OCI-LY7 (cell line): Measurements from ENCODE around the gene SIX1. TPM values are rescaled to one million over a fixed set of nuclear protein-coding genes. Genes with fewer than 3 reads are reported as not detected.

Experiments
- BruUV-seq: library from RNA; stranded (reverse); fragments of 400-500 nt; replicated peaks from 2 replicates; lab custom pipeline; 2021; lab: Mats Ljungman, UMichigan
- CTCF ChIA-PET: fragments of 300-600 bp; sonication (Branson Sonifier 250); formaldehyde crosslinking; loops from one replicate; lab custom pipeline; 2022; ENCODE audit warnings: antibody characterized with exemption; ENCODE audit not compliant: unreplicated experiment; lab: Charles Lee
- POLR2A ChIA-PET: fragments of 300-600 bp; sonication (Branson Sonifier 250); formaldehyde crosslinking; loops from one replicate; lab custom pipeline; 2022; ENCODE audit warnings: antibody characterized with exemption; lab: Charles Lee
- DNase-seq: peaks from one replicate; pipeline ENCODE4 v3.0.0-alpha.2; 2015; ENCODE audit warnings: low spot score
- H2AFZ ChIP-seq: fragments of 200-600 bp; sonication (generic), shearing (Covaris generic); 2 replicates; pipeline ENCODE4 v1.6.1; 2014; ENCODE audit warnings: mild to moderate bottlenecking, antibody characterized with exemption, low read length, moderate library complexity
- H3K27ac ChIP-seq: fragments of 200-600 bp; sonication (generic); 2 replicates; pipeline ENCODE4 v1.5.1; 2014; ENCODE audit warnings: mixed run types, low read depth, mild to moderate bottlenecking, moderate library complexity, low read length, inconsistent platforms; ENCODE audit not compliant: poor library complexity, severe bottlenecking
- H3K36me3 ChIP-seq: fragments of 200-600 bp; sonication (generic); 2 replicates; pipeline ENCODE4 v1.6.1; 2014; ENCODE audit warnings: mild to moderate bottlenecking, antibody characterized with exemption, low read length, moderate library complexity, mixed read lengths; ENCODE audit not compliant: insufficient read depth
- H3K4me1 ChIP-seq: fragments of 200-600 bp; sonication (generic); 2 replicates; pipeline ENCODE4 v1.5.1; 2014; ENCODE audit warnings: mild to moderate bottlenecking, low read length; ENCODE audit not compliant: insufficient read depth, poor library complexity, severe bottlenecking
- H3K4me2 ChIP-seq: fragments of 200-600 bp; sonication (generic); 2 replicates; pipeline ENCODE4 v1.6.1; 2014; ENCODE audit warnings: mild to moderate bottlenecking, low read length
- H3K4me3 ChIP-seq: fragments of 200-600 bp; sonication (generic); 2 replicates; pipeline ENCODE4 v1.5.1; 2014; ENCODE audit warnings: mild to moderate bottlenecking, low read depth, low read length; ENCODE audit not compliant: poor library complexity, severe bottlenecking
- H3K79me2 ChIP-seq: fragments of 200-600 bp; sonication (generic); 2 replicates; pipeline ENCODE4 v1.6.1; 2016; ENCODE audit warnings: low read depth, mild to moderate bottlenecking, low read length, moderate library complexity, mixed read lengths; ENCODE audit not compliant: insufficient read depth
- H3K9me2 ChIP-seq: fragments of 200-600 bp; sonication (generic); 2 replicates; pipeline ENCODE4 v1.6.1; 2016; ENCODE audit warnings: mild to moderate bottlenecking, low read length, mixed read lengths; ENCODE audit not compliant: insufficient read depth
- H3K9me3 ChIP-seq: fragments of 200-600 bp; sonication (generic); 2 replicates; pipeline ENCODE4 v1.6.1; 2014; ENCODE audit warnings: mild to moderate bottlenecking, mixed run types, low read length, mixed read lengths
- H4K20me1 ChIP-seq: fragments of 200-600 bp; sonication (generic); 2 replicates; pipeline ENCODE4 v1.6.1; 2014; ENCODE audit warnings: mild to moderate bottlenecking, antibody characterized with exemption, low read length, moderate library complexity, mixed read lengths; ENCODE audit not compliant: insufficient read depth
- EZH2phosphoT487 ChIP-seq: fragments of 200-600 bp; sonication (generic); IDR thresholded peaks from 2 replicates; pipeline ENCODE4 v1.6.1; 2018; ENCODE audit warnings: low read depth, borderline replicate concordance, mild to moderate bottlenecking, mixed run types, antibody characterized with exemption, low read length, moderate library complexity, mixed read lengths
- intact Hi-C: fragments of 100-400 bp; cut with micrococcal nuclease; formaldehyde crosslinking; loops from one replicate; pipeline ENCODE4 v1.10.0; 2022; ENCODE audit not compliant: unreplicated experiment
- total RNA-seq, 2 experiments: library from RNA; depleted of rRNA in 1 of 2; stranded (reverse); fragments of >200 nt in 1 of 2; shearing (Covaris generic) in 1 of 2; gene quantifications; 2 replicates each; pipeline ENCODE4 v1.2.3, GENCODE V29; 2014 to 2022
- TF ChIP-seq, protein P1 (sequence below): fragments of 200-600 bp; sonication (generic); conservative IDR thresholded peaks from 2 replicates; pipeline ENCODE4 v1.5.1; 2014; ENCODE audit warnings: mild to moderate bottlenecking, antibody characterized with exemption, low read length, moderate library complexity, mixed read lengths

SIX1 gene
- total RNA-seq, 2 experiments from 2014 or later = 0.35 to 2.9 TPM

DNA sequence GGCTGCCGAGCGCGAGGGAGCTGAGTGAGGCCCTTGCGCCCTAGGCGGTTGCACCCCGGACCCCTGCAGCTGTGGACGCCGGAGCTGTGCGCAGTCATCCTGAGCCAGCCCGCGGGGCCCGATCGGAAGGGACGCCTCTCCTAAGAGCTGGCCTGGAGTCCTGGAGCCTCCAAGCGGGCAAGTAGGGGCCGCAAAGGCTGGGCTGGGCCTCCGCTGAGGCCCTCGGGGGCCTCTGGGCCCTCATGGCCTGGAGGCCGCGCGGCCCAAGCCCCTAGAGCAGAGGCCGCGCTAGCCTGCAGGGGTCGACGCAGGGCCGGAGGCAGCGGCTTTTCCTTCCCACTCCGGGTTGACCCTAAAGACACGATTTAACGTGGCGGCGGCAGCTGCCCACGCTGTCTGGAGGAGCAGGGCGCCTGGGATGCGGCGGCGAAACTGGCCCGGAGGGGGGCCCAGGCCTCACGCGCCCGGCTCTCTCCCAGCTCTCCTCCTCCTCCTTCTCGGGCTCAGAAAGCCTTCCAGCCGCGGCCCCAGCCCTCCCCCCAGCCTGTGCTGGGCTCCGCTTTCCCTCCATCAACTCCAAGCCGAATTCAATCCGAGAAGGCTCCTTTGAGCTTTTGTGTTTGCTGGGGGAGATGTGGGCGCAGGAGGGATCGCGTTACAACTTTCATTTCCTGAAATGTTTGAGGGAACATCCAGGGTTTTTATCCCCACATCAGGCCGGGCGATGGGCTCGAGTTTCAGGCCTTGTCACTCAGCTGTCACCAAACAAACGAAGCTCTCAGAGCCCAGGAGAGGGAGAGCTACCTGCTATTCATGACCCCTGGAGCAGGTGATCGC is 11.6 kb downstream of the SIX1 start:
- intact Hi-C loops = no loop called here
- no peak overlapping the region for H3K4me2 ChIP-seq

DNA sequence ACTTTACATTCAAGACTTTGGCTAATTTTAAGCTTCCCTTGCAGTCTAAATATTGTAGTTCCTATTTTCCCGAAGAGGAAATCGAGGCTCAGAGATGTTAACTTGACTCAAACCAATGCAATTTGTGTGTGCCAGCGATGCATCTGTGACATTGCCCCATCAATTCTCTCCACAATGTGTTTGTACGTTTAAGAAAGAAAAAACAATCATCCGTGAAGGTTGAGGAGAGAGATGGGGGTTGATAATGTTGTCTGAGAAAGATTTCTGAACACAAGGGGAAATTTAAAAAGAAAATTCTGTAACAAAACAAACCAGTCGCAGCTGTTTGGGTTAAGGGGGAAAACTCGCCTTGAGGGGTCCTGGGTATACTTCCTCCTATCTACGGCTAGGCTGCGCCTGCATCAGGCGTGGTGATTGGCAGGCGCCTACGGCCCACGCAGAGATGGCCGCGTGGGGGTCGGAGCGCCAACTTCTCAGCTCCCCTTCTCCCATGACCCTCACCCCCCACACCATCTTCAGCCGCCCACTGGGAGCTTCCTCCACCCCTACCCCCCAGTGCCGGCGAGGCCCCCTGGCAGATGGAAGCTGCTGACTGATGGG is 12.3 kb downstream of the SIX1 start:
- Histone ChIP-seq H3K36me3 (no peaks in the 10 kb centered on the region), H2AFZ (0 out of 2 replicates have a peak overlapping the region, but pooled peaks have one; percentile 31), H3K4me1 (peaks cover 5% of the 10 kb centered on the region), H3K4me3 (no peak overlapping the region), H3K9me2 (no peaks in the 10 kb centered on the region), H3K4me2 (no peak overlapping the region), H4K20me1 (no peaks in the 10 kb centered on the region), H3K27ac (no peak overlapping the region), H3K79me2 (no peaks in the 10 kb centered on the region), H3K9me3 (no peaks in the 10 kb centered on the region)
- intact Hi-C loops = no loop called here
- ChIA-PET POLR2A (interaction anchor here (0.5 to 0.6 kb wide), 3 partner anchors 10 to 1317 kb away, joined by 3 read pairs; no protein-coding TSS in a partner anchor), CTCF (no interaction called here)
- TF ChIP-seq, protein P1, sequence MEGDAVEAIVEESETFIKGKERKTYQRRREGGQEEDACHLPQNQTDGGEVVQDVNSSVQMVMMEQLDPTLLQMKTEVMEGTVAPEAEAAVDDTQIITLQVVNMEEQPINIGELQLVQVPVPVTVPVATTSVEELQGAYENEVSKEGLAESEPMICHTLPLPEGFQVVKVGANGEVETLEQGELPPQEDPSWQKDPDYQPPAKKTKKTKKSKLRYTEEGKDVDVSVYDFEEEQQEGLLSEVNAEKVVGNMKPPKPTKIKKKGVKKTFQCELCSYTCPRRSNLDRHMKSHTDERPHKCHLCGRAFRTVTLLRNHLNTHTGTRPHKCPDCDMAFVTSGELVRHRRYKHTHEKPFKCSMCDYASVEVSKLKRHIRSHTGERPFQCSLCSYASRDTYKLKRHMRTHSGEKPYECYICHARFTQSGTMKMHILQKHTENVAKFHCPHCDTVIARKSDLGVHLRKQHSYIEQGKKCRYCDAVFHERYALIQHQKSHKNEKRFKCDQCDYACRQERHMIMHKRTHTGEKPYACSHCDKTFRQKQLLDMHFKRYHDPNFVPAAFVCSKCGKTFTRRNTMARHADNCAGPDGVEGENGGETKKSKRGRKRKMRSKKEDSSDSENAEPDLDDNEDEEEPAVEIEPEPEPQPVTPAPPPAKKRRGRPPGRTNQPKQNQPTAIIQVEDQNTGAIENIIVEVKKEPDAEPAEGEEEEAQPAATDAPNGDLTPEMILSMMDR = no peak
- TF ChIP-seq EZH2phosphoT487 = no peak
- no peak for DNase-seq
- no TSS peak for BruUV-seq

More for the DNA sequence above, 11.6 kb downstream of the SIX1 start:
- Histone ChIP-seq H3K4me3 (no peak overlapping the region), H3K9me3 (no peaks in the 10 kb centered on the region), H3K79me2 (no peaks in the 10 kb centered on the region), H3K36me3 (no peaks in the 10 kb centered on the region), H2AFZ (no peak overlapping the region), H4K20me1 (no peaks in the 10 kb centered on the region), H3K9me2 (no peaks in the 10 kb centered on the region), H3K27ac (no peak overlapping the region), H3K4me1 (peaks cover 4% of the 10 kb centered on the region)
- BruUV-seq = no TSS peak
- ChIA-PET POLR2A (no interaction called here), CTCF (no interaction called here)
- TF ChIP-seq, protein P1 = no peak
- no peak for TF ChIP-seq EZH2phosphoT487
- DNase-seq = no peak
